K562 (cell line): Measurements from ENCODE around the gene UBE2C.

Experiments used
- EP300 ChIP-seq: IDR thresholded peaks from 2 replicates; pipeline ENCODE4 v1.6.1; 2012; ENCODE audit warnings: low read length, improper control_type of control experiment
- HNRNPH1 ChIP-seq: fragments of 200-400 bp; formaldehyde crosslinking; optimal IDR thresholded peaks from 2 replicates; pipeline ENCODE3; 2017; ENCODE audit warnings: low read depth, mild to moderate bottlenecking, low read length, moderate library complexity
- HNRNPLL ChIP-seq: fragments of 200-400 bp; formaldehyde crosslinking; IDR thresholded peaks from 2 replicates; pipeline ENCODE4 v1.6.1; 2017; ENCODE audit warnings: low read length, low read depth, mild to moderate bottlenecking; ENCODE audit not compliant: poor library complexity, severe bottlenecking
- MAZ ChIP-seq, 2 experiments: fragments of 450-650 bp in 1 of 2; sonication (generic) in 1 of 2; formaldehyde crosslinking; IDR thresholded peaks in 1 of 2; conservative IDR thresholded peaks in 1 of 2; 2 replicates each; pipeline versions ENCODE4 v1.4.0 to v1.5.0; 2020; ENCODE audit warnings: mild to moderate bottlenecking in 1 of 2, missing genetic modification reagents in 1 of 2
- NR2C2 ChIP-seq, 2 experiments: fragments of 200-800 bp in 1 of 2; sonication (Bioruptor generic) in 1 of 2; sonication (generic) in 1 of 2; formaldehyde crosslinking in 1 of 2; IDR thresholded peaks; 2 replicates each; pipeline versions ENCODE4 v1.6.1 to v1.8.0; 2016 to 2022; ENCODE audit warnings: mild to moderate bottlenecking in 1 of 2, missing compliant biosample characterization in 1 of 2, missing genetic modification characterization in 1 of 2, missing genetic modification reagents in 1 of 2
- OTX1 ChIP-seq: fragments of 450-650 bp; formaldehyde crosslinking; IDR thresholded peaks from 2 replicates; pipeline ENCODE4 v1.4.0; 2022; ENCODE audit warnings: mild to moderate bottlenecking
- SMAD3 ChIP-seq: fragments of 450-650 bp; formaldehyde crosslinking; conservative IDR thresholded peaks from 2 replicates; pipeline ENCODE4 v1.4.0; 2020; ENCODE audit warnings: mild to moderate bottlenecking
- TARDBP ChIP-seq: fragments of 450-650 bp; IDR thresholded peaks from 2 replicates; pipeline ENCODE4 v1.6.1; 2016
- USF2 ChIP-seq: sonication (generic); formaldehyde crosslinking; IDR thresholded peaks from 2 replicates; pipeline ENCODE4 v1.5.0; 2020; ENCODE audit warnings: missing genetic modification reagents
- ZBTB26 ChIP-seq: fragments of 450-650 bp; formaldehyde crosslinking; IDR thresholded peaks from 2 replicates; pipeline ENCODE4 v1.4.0; 2022; ENCODE audit warnings: missing genetic modification characterization
- ZNF133 ChIP-seq: fragments of 250-450 bp; sonication (Bioruptor Pico); IDR thresholded peaks from 2 replicates; pipeline ENCODE4 v1.4.0; 2020; ENCODE audit warnings: mild to moderate bottlenecking
- TF ChIP-seq, protein P1 (sequence below), 2 experiments: fragments of 450-650 bp; formaldehyde crosslinking in 1 of 2; IDR thresholded peaks; 2 replicates each; pipeline versions ENCODE4 v1.4.0 to v1.6.1; 2014 to 2020; ENCODE audit warnings: mild to moderate bottlenecking in 2 of 2, borderline replicate concordance in 1 of 2, low read depth in 1 of 2
- TF ChIP-seq, protein P2 (sequence below), 2 experiments: fragments of 450-650 bp in 1 of 2; IDR thresholded peaks; 2 replicates each; pipeline ENCODE4 v1.6.1; 2011 to 2017; ENCODE audit warnings: low read depth in 2 of 2, antibody characterized with exemption in 1 of 2, borderline replicate concordance in 1 of 2, low read length in 1 of 2, mild to moderate bottlenecking in 1 of 2, mixed read lengths in 1 of 2; ENCODE audit not compliant: control insufficient read depth in 1 of 2

- TF ChIP-seq SMAD3 (CRISPR knock-in tag), result no peak
- no peak for TF ChIP-seq EP300
- TF ChIP-seq, protein P1, sequence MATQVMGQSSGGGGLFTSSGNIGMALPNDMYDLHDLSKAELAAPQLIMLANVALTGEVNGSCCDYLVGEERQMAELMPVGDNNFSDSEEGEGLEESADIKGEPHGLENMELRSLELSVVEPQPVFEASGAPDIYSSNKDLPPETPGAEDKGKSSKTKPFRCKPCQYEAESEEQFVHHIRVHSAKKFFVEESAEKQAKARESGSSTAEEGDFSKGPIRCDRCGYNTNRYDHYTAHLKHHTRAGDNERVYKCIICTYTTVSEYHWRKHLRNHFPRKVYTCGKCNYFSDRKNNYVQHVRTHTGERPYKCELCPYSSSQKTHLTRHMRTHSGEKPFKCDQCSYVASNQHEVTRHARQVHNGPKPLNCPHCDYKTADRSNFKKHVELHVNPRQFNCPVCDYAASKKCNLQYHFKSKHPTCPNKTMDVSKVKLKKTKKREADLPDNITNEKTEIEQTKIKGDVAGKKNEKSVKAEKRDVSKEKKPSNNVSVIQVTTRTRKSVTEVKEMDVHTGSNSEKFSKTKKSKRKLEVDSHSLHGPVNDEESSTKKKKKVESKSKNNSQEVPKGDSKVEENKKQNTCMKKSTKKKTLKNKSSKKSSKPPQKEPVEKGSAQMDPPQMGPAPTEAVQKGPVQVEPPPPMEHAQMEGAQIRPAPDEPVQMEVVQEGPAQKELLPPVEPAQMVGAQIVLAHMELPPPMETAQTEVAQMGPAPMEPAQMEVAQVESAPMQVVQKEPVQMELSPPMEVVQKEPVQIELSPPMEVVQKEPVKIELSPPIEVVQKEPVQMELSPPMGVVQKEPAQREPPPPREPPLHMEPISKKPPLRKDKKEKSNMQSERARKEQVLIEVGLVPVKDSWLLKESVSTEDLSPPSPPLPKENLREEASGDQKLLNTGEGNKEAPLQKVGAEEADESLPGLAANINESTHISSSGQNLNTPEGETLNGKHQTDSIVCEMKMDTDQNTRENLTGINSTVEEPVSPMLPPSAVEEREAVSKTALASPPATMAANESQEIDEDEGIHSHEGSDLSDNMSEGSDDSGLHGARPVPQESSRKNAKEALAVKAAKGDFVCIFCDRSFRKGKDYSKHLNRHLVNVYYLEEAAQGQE (IDR thresholded peaks at IDR 0.05; ENCODE audit: borderline replicate concordance), result no peak
- TF ChIP-seq, protein P1 (CRISPR knock-in tag; IDR thresholded peaks at IDR 0.05; ENCODE audit: low read depth), result no peak
- TF ChIP-seq, protein P2, sequence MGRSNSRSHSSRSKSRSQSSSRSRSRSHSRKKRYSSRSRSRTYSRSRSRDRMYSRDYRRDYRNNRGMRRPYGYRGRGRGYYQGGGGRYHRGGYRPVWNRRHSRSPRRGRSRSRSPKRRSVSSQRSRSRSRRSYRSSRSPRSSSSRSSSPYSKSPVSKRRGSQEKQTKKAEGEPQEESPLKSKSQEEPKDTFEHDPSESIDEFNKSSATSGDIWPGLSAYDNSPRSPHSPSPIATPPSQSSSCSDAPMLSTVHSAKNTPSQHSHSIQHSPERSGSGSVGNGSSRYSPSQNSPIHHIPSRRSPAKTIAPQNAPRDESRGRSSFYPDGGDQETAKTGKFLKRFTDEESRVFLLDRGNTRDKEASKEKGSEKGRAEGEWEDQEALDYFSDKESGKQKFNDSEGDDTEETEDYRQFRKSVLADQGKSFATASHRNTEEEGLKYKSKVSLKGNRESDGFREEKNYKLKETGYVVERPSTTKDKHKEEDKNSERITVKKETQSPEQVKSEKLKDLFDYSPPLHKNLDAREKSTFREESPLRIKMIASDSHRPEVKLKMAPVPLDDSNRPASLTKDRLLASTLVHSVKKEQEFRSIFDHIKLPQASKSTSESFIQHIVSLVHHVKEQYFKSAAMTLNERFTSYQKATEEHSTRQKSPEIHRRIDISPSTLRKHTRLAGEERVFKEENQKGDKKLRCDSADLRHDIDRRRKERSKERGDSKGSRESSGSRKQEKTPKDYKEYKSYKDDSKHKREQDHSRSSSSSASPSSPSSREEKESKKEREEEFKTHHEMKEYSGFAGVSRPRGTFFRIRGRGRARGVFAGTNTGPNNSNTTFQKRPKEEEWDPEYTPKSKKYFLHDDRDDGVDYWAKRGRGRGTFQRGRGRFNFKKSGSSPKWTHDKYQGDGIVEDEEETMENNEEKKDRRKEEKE (IDR thresholded peaks at IDR 0.05; ENCODE audit: borderline replicate concordance in 1 of 2, control insufficient read depth in 1 of 2, low read depth in 2 of 2, low read length in 1 of 2), result no peak
- TF ChIP-seq HNRNPLL, result no peak
- TF ChIP-seq NR2C2 (CRISPR knock-in tag; IDR thresholded peaks at IDR 0.05), result no peak
- no peak for TF ChIP-seq NR2C2 (tag; IDR thresholded peaks at IDR 0.05)
- TF ChIP-seq HNRNPH1, result no peak
- no peak for TF ChIP-seq OTX1 (CRISPR knock-in tag)
- TF ChIP-seq ZNF133 (CRISPR knock-in tag), result no peak
- TF ChIP-seq MAZ (CRISPR knock-in tag; conservative IDR thresholded peaks at IDR 0.05 in 1 of 2, IDR thresholded peaks at IDR 0.05 in 1 of 2), result no peak
- no peak for TF ChIP-seq ZBTB26 (CRISPR knock-in tag)
- no peak for TF ChIP-seq TARDBP
- no peak for TF ChIP-seq USF2 (CRISPR knock-in tag)
Observed at GRCh38 chr20:45852326-45852725, 39.9 kb downstream of the UBE2C start.
